ENCODE measurements around the gene PARN.
"Not testable (repeated sequence)": the region's sequence is repeated elsewhere in the genome, so short reads cannot be mapped to it uniquely, and the experiment has no call there.

The PARN gene, protein sequence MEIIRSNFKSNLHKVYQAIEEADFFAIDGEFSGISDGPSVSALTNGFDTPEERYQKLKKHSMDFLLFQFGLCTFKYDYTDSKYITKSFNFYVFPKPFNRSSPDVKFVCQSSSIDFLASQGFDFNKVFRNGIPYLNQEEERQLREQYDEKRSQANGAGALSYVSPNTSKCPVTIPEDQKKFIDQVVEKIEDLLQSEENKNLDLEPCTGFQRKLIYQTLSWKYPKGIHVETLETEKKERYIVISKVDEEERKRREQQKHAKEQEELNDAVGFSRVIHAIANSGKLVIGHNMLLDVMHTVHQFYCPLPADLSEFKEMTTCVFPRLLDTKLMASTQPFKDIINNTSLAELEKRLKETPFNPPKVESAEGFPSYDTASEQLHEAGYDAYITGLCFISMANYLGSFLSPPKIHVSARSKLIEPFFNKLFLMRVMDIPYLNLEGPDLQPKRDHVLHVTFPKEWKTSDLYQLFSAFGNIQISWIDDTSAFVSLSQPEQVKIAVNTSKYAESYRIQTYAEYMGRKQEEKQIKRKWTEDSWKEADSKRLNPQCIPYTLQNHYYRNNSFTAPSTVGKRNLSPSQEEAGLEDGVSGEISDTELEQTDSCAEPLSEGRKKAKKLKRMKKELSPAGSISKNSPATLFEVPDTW

DNA sequence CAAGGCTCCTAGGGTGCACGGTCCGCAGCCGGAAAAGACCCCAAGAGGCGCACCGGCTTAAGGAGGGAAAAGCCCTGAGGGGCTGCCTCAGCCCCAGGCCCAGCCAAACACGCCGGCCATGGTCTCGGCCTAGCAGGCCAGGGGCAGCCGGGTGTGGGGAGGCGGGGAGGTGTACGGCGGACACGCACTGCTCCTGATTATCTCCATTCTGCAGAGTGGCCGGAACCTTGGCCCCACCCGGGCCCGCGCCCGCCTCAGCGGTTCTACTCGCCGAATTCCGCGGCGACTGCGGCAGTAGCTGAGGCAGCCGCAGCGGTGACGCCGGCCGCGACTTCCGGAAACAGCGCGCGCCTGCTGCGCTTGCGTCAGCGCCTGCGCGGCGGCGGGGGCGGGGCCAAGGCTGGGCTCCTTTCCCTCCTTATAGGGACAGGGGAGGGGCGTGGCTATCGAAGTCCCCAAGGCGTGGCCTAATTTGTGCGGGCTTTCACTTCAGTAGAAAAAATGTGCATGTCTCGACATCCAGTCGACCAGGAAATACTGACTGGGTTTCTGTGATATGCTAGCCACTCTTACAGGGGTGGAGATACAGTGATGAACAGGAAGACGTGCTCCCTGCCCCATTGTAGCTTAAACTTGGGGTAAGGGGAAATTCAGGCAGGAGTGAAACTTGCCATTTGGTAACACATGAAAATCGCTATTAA lies at the start of gene PARN:
Gene PARN, minus strand, starts transcription at position 342 of the 701 bp plus-strand sequence. Its CDS starts 135 bp downstream, at position 207.
- DNase-seq, result peak; percentile 96

DNA sequence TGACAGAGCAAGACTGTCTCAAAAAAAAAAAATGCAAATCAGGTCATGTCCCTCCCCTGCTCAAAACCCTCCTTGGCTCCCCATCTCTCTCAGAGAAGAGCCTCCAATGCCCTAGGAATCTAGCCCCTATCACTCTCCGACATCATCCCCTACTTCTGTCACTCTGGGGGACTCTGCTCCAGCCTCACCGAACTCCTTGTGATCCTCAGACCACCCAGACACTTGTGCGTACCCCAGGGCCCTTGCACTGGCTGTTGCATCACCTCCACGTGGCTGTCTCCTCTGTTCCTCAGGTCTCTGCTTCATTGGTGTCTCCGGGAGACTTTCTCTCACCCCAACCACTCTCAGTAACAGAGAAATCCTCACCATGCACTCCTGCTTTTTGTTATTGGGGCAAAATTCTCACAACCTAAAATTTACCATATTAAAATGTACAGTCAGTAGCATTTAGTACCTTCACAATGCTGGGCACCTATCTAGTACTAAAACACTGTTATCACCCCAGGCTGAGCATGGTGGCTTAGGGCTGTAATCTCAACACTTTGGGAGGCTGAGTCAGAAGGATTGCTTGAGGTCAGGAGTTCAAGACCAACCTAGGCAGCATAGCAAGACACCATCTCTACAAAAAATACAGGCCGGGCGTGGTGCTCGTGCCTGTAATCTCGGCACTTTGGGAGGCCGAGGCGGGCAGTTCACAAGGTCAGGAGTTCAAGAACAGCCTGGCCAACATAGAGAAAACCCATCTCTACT lies 48.9 kb upstream of the PARN start:
- no peak for DNase-seq

DNA sequence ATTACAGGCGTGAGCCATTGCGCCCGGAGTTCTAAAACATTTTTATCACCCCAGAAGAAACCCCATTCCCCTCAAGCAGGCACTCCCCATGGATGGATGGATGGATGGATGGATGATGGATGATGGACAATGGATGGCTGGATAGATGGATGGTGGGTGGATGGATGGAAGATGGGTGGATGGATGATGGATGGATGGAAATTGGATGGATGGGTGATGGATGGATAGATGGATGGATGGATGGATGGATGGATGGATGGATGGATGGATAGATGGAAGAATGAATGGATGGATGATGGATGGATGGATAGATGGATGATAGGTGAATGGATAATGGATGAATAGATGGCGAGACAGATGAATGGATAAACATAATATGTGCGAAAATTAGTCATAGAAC lies 47.6 kb upstream of the PARN start:
- DNase-seq, result no peak

DNA sequence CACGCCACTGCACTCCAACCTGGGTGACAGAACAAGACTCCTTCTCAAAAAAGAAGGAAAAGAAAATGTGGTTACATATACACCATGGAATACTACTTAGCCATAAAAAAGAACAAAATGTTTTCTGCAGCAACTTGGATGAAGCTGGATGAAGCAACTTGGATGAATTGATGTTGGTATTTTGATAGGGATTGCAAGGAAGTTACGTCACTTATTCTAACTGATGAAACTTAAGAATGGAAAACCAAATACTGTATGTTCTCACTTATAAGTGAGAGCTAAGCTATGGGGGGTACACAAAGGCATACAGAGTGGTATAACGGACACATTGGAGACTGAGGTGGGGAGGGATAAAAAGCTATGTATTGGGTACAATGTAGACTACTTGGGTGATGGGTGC lies 46.6 kb upstream of the PARN start:
- no peak for DNase-seq

DNA sequence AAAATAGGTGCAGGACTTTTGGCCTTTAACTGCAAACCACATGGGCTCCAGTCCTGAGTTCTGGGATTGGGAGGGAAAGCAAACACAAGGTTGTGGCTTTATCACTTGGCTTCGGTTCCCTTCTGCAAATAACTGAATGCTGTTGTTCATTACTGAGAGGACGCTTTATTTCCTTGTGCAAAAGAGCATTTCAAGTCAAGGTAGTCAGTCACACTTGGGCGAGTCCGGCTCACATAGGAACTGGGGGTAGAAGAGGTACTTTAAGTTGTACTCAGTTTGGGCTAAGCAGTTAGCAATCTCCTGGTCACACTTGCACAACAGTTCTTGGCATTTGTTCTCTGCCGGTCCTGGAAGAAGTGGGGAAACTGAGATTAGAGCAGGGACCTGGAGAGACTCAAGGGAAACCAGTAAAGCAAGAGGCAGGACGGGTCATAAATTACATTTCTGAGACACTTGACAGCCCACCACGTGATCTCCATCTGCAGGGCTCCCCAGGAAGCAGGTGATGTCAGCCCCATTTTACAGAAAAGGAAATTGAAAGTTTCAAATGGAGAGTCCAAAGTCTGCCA lies 42.4 kb upstream of the PARN start:
- DNase-seq, result no peak

DNA sequence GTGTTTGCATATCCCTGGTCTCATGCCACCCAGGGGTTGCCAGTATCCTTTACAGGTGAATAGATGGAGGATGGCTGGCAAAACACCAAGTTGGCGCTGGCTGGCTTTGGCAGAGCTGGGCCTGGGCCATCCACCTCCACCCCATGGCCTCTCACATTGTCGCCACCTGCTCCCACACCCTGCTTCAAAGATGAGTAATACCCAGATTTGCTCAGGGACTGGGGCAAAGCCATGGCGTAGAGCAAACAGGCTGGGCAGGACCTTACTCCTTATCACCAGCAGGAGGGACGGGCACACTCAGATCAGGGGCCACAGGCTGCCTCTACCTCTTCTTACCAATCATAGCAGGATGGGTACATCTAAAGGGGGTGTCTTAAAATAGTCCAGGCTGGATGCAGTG lies 39.7 kb upstream of the PARN start:
- DNase-seq, result no peak

DNA sequence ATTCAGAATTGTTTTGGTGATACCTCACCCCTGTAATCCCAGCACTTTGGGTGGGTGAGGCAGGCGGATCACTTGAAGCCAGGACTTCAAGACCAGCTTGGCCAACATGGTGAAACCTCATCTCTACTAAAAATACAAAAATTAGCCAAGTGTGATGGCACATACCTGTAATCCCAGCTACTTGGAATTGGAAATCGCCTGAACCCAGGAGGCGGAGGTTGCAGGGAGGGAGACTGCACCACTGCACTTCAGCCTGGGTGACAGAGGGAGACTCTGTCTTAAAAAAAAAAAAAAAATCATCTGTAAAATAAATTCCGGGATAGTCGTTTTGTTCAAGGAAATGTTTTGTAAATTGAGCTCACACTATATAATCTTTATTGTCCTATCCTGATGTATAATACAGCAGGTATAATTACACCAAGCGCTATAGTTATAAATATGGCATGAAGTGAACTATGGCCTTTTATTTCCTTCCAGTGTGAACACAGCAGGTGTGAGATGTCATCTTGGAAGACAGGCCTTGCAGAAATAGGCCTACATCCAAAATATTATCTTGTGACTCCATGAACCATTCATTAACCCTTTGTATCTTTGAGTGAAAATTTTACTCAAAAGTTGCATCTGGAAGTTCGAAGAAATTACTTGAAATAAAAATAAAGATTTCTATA lies 38.6 kb upstream of the PARN start:
- DNase-seq, result no peak

DNA sequence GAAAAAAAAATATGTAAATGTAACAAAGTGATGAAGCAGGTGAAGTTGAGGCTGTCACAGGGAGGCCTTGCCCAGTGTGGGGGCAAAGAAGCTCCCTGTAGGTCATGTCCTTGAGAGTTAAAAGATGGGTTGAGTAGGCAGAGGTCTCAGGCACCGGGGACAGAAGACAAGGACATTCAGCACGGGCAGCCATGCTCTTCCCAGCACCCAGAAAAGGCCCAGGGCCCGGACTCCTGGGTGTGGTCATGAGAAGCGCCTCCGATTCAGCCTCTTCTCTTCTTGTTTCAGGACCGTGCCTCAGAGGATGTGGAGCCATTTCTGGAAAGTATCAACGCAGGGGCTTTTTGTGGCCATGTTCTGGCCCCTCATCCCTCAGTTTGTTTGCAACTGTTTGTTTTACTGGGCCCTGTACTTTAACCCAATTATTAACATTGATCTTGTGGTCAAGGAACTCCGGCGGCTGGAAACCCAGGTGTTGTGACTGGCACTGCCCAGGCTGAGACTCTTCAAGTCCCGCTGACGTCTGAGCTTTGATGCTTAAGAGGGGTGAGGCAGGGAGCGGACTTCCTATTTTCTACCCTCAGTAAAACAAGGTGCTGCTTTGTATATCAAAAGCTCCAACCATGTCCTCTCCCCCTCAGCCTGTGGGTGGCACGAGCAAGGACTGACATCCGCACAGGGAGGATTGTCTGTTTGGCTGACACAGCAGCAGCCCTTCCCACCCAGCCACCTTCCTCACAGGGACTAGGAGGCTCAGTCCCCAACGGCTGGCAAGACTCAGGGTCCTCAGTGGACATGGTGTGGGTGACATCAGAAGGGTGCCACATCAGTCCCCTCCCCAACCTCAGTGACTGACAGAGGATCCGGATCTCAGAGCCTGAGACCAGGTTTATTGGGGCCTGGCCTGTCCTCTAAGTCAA lies 37.5 kb upstream of the PARN start:
- DNase-seq, result no peak

DNA sequence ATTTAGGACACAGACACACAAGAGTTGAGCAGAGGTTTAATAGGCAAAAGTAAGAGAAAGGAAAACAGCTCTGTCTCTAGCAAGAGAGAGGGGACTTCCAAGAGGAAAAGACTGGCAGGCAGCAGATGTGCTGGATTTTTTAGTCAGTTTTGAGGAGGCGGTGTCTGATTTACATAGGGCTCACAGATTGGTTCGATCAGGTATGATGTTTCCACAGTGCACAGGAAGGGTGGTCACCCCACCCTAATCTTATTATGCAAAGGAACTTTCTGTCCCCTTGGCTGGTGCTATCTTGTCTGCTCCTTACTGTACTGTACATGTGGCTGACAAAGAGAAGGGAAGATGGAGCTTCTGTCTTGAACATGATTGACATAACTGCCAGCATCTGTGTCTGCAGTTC lies 28.0 kb upstream of the PARN start:
- no peak for DNase-seq

DNA sequence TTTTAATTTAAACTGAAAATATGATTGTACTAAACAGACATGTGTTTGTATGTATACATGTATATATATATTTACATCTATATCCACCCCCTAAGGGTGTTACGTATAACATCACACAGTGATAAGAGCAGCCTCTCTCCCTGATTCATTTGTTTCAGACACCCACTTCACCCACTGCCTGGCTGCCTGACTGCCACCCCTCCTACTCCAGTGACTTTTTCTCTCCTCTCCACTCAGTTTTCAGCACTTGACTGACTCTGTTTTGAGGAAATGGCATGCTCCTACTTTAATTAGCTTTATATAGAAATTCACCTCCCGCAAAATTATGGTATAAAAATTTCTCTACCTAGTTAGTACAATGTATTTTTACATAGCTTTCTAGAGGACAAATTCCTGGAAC lies 22.7 kb upstream of the PARN start:
- no peak for DNase-seq

DNA sequence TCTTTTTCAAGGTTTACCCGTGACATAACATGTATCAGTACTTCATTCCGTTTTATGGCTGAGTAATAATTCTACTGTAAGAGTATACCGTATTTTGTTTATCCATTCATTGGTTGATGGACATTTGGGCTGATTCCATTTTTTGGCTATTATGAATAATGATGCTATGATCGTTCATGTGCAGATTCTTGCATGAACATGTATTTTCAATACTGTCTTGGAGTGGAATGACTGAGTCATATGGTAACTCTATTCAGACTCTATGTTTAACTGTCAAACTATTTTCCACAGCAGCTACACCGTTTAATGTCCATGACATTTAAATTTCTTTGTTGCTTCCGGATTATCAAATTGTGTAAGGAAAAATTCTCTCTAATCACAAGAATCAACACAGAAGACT lies 20.6 kb upstream of the PARN start:
- DNase-seq, result no peak

DNA sequence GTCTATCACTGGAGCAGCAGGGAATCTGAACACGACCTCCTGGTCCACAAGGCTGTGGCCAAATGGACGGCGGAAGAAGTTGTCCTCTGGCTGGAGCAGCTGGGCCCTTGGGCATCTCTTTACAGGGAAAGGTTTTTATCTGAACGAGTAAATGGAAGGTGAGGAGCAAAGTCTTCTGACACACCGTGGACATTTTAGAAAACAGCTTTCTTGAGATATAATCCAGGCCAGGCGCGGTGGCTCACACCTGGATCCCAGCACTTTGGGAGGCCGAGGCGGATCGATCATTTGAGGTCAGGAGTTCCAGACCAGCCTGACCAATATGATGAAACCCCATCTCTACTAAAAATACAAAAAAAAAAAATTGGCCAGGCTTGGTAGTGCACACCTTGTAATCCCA lies 19.8 kb upstream of the PARN start:
- no peak for DNase-seq

DNA sequence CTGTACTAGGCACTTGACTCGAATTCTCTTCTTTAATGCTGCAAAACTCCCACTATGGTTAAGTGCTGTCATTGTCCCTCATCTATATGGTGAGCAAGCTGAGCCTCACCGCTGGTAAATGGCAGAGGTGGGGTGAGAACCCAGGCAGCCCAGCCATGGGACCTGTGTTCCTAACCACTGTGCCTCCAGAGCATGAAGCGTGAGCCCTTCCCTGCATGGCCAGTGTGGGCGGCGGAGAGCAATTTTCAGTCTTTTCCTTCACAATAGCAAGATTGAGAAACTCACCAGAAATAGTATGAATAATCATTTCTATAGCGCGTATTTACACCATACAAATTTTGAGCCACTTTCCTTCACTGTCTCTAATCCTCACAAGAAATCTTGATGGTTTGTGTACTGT lies 11.9 kb upstream of the PARN start:
- no peak for DNase-seq

DNA sequence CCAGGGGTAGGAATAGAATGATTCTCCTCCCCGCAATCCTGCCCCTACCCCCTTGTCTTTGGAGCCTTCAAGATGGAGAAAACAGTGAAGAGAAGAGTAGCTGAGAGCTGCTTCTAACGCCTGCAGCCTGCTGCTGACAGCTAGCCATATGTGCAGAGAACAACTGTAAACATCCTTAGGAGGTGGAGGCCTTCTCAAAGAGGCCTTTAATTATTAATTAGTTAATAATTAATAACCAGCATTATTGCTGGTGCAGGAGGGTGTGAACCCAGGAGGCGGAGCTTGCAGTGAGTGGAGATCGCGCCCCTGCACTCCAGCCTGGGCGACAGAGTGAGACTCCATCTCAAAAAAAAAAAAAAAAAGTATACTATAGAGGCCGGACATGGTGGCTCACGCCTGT lies 11.1 kb upstream of the PARN start:
- no peak for DNase-seq

DNA sequence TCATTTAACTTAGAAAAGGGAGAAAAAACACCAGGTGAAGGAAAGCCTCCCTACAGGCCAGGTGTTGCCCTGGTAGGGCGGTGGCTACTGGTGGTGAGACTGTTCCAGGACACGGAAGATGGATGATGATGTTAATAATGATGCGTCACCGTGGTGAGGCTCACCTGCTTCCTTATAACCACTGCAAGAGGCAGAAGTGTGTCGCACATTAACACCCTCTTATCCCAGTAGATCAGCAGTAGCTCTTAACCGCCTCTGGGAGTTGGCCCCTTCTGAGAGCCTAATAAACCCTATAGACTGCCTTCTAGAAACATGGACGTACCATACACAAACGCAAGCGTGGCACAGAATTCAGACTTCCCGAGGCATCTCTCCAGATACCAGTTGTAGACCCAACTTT lies 10.5 kb upstream of the PARN start:
- no peak for DNase-seq

DNA sequence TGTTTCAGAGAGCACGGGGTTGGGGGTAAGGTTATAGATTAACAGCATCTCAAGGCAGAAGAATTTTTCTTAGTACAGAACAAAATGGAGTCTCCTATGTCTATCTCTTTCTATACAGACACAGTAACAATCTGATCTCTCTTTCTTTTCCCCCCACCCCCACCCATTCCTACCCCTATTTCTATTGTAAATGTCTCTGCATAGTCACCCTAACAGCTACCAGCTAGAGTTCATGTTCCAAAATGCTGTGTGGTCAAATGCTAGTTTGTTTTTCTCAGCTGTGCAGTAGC lies 6.8 kb upstream of the PARN start:
- DNase-seq, result not testable (repeated sequence)

DNA sequence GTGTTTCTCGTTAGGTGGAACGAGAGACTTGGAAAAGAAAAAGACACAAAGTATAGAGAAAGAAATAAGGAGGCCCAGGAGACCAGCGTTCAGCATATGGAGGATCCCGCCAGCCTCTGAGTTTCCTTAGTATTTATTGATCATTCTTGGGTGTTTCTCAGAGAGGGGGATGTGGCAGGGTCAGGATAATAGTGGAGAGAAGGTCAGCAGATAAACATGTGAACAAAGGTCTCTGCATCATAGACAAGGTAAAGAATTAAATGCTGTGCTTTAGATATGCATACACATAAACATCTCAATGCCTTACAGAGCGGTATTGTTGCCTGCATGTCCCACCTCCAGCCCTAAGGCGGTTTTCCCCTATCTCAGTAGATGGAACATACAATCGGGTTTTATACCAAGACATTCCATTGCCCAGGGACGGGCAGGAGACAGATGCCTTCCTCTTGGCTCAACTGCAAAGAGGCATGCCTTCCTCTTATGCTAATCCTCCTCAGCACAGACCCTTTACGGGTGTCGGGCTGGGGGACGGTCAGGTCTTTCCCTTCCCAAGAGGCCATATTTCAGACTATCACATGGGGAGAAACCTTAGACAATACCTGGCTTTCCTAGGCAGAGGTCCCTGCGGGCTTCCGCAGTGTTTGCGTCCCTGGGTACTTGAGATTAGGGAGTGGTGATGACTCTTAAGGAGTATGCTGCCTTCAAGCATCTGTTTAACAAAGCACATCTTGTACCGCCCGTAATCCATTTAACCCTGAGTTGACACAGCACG lies 6.3 kb upstream of the PARN start:
- not testable (repeated sequence) for DNase-seq

DNA sequence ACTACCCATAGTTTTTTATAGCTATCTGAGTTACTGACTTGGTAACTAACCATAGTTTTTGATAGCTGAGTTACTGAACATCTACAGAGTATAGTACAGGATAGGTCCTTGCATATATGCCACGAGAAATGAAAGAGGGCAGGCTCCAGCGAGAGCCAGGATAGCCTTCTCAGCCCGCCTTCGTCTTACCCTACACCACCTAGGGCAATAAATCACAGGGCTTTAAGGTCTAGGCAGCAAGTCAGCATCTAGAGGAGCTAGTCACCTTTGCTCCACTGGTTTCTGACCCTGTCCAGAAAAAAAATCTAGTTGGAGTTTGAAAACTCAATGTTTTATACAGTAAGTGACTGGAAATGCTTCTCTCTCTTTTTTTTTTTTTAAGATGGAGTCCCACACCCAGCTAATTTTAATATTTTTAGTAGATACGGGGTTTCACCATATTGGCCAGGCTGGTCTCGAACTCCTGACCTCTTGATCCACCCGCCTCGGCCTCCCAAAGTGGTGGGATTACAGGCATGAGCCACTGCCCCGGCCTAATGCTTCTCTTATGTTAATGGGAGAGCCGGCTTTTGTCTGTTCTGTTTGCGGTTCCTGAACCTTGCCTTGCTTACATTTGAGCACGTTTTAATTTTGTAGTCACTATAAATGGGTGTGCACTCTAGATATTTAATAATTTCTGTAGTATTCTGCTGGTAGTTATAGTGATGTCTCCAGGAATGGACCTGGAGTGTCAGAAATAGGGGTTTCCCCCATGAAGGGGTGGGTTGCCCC lies 5.5 kb upstream of the PARN start:
- DNase-seq, result no peak

DNA sequence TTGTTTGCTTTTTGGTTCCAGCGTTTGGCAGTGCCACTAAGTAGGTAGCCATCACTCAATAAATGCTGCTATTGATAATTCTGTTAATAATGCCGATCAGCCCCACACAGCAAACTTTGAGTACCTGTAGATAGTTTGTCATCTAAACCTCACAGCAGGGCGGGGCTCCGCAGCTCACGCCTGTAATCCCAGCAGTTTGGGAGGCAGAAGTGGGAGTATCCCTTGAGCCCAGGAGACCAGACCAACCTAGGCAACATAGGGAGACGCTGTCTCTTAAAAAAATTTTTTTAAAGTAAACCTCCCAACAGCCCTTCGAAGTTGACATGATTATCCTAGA lies 4.3 kb upstream of the PARN start:
- no peak for DNase-seq

Measured in right forelimb (tissue), 1 donor.